8988T (cell line): ENCODE results near the gene NAAA.
A peak's percentile ranks its signal among the peaks of the same experiment; 100 is the strongest.
"Not testable (repeated sequence)": the region's sequence is repeated elsewhere in the genome, so short reads cannot be mapped to it uniquely, and the experiment has no call there.

Source experiments
- DNase-seq: peaks from one replicate; pipeline ENCODE4 v3.0.0; 2011

Gene NAAA

GRCh38 chr4:75916091-75916661 lies 24.6 kb downstream of the NAAA start:
- DNase-seq, result no peak

DNA sequence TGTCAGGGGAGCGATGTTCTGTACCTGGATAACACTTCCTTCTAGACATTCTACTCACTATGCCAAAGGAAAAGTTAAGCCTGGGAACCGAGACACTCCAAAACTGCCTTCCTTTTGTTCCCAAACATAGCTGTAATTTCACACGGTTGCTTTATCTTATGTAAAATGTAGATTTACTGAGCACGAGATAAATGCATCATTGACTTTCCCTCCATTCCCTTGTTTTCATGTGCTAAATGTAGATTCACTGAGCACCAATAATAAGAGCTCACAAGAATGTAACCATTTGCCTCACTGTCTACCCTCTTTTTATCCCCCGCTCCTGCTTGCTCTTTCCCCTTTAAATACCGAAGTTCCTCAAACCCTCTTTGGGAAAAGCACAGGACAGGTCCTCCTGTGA lies 27.8 kb downstream of the NAAA start:
- no peak for DNase-seq

- not testable (repeated sequence) for DNase-seq
These were observed 30.0 kb downstream of the NAAA start for GRCh38 chr4:75910831-75911230.

GRCh38 chr4:75909405-75909804 lies 31.4 kb downstream of the NAAA start:
- DNase-seq, result no peak

- no peak for DNase-seq
These were observed 32.3 kb downstream of the NAAA start for GRCh38 chr4:75908555-75908954.

DNA sequence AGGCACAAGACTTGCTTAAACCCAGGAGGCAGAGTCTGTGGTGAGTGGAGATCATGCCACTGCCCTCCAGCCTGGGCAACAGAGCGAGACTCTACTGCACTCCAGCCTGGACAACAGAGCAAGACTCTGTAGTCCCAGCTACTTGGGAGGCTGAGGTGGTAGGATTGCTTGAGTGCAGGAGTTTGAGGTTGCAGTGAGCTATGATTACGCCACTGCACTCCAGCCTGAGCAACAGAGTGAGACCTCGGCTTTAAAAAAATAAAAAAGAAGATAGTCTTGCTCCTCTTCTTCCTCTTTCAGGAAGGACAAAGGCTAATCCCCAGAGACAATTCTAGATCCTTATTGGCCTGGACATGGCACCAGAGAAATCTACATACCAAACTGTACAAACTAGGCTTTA lies 32.8 kb downstream of the NAAA start:
- no peak for DNase-seq

- no peak for DNase-seq
These were observed 36.7 kb downstream of the NAAA start for GRCh38 chr4:75904076-75904475.

DNA sequence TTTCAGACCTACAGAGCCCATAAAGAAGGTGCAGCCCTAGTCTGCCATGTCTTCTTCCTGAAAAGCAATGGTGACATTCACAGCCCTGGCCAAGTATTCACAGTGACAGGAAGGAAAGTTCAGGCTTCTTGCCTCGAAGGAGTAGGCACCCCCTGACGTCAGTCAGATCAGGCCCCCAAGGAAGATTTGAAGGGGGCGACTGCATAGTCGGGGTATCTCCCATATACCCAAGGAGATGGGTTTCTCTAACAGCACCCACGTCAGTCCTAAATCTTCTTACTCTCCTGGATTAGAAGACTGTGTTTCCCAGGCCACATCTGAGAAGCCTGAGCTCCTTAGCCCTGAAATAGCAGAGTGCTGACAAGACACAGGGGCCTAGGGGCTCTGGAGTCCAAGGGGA lies 38.5 kb downstream of the NAAA start, which contains the start of gene PPEF2:
TSS of gene PPEF2 (minus strand) at position 101 of the 400 bp plus-strand sequence. CDS start 6,127 bp downstream, outside the sequence.
- no peak for DNase-seq

- no peak for DNase-seq
These were observed 42.3 kb downstream of the NAAA start for GRCh38 chr4:75898536-75898935.

DNA sequence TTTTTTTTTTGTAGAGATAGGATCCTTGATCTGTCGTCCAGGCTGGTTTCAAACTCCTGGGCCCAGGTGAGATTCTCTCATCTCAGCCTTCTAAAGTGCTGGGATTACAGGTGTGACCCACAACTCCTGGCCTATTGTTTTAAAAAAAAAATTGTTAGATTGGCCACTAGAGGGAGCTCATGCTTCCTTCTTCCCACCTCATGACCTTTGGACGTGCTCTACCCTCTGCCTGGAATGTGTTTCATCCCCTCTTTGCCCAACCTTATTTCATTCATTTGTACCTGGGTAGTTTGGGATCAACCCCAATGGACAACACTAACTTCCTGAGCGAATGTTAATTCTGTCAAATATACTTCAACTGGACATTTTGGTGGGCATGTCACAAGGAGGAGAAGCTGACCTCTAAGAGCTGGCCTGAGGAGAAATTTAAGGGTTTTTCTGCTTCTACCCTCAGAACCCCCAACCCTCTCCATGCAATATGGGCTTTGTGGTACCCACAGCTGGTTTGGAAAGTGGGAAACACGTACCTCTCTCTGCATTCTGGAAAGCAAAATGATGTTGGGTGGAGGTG lies 45.0 kb downstream of the NAAA start:
- no peak for DNase-seq

DNA sequence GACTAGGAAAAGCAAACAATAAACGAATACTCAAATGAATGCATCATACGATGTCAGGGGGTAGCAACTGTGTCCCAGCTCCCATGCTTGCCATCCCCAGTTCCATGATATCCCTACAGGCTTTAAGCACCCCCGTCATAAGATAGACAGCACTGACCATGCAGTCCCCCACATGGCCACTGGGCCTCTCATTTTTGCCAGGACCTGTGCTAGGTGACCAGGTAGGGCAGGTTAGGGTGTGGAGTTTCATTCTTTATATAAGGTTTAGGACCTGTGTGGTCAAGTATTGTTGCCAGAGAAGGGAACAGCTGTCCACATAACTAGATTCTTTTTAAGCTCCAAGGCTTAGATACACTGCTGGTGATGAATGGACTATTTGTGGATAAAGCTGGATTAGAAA lies 48.3 kb downstream of the NAAA start:
- peak; percentile 14 for DNase-seq

DNA sequence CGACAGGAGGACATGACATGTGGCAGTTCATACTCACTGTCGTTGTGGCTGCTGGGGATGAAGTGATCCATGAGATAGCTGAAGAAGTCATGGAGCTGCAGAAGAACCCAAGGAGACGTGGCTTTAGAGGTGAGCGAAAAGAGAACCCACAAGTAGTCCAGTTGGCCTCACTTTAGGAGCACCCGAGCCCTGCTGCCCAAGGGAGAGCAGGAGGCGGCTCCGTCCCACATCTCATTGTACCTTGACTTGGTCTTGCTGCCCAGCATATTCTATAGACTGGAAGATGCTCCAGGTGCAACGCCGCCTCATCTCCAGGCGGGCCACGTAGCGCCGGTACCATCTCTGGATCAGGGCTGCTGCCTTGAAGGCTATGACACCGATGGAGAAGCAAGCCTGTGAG lies 49.2 kb downstream of the NAAA start:
- no peak for DNase-seq

DNA sequence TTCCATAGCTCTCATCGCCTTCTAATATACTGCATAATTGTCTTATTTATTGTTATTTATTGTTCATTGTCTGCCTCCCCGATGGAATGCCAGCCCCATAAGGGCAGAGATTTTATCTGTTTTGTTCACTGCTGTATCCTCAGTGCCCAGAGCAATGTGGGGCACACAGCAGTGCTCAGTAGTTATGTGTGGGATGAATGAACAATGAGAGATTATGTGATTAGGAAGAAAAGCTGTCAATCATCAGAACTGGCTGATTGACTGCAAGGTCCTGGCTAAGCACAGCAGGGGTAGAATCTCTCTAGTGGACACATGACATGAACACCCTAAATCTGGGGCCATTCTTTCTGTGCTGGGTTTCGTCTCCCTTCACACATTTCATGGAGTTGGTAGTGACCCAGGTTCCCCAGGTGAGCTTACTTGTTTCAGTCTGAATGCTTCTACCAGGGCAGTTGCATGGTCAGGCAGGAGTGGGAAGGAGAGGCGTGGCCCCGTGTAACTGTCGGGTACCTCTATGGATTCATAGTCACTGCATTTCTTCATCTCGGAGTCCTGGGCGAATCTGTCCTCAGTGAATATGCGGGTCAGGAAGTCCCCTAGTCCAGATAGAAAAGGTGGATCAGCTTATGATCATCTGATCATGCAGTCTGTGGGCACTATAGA lies 51.1 kb downstream of the NAAA start:
- no peak for DNase-seq

- no peak for DNase-seq
These were observed 54.7 kb downstream of the NAAA start for GRCh38 chr4:75886104-75886503.

DNA sequence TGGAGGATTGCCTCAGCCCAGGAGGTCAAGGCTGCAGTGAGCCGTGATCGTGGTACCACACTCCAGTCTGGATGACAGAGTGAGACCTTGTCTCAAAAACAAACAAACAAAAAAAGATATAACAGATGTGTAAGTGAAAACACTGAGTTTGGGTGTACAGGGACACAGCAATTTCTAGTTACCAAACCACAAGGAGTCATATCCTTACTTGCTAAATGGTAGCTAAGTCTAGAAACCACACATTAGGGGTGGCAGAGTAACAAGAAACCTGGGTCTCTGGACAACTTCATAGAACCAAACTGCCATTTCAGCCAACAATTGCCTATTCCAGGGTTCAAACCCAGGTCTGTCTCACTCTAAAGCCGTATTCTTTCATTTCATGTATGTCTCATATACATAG lies 59.3 kb downstream of the NAAA start:
- DNase-seq, result no peak

DNA sequence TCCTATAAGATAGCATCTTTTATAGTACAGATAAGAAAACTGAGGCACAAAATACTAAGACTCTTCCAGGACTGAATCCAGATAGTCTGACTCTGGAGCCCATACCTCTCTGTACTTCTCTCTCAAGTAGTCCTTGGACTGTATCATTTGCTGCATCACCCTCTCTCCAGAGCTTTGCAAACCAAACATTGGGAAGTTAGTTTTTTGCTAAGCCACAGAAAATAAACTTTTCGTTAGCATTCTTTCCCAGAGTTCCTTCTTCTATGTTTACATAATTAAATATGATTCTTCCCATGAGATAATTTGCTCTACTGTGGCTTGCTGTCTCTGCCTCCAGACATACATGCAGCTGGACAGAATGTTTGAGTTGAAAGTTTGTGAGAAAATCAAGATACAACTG lies 60.5 kb downstream of the NAAA start:
- DNase-seq, result no peak

- no peak for DNase-seq
These were observed 62.5 kb downstream of the NAAA start for GRCh38 chr4:75878246-75878756.

- no peak for DNase-seq
These were observed 64.6 kb downstream of the NAAA start for GRCh38 chr4:75876218-75876617.

GRCh38 chr4:75869100-75869499 lies 71.7 kb downstream of the NAAA start:
- no peak for DNase-seq

DNA sequence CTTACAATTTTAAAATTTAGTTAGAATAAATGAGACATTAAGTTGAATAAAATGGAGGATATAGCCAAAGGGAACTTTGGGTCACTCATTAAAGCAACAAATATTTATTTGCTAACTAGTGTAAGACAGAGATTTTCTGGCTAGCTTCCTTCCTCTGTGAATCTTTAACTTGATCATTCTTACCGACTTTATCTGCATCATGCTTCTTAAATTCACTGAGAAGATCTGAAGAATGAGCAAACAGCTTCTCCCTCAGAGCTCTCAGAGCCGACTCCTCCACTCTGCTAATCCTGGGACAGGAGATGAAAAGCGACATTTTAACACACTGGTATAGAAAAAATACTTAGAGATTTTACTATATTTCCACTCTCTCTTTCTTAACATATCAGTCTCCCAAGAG lies 73.7 kb downstream of the NAAA start:
- no peak for DNase-seq
